ENCODE results near the gene ACAA1. TPM values are rescaled to one million over a fixed set of nuclear protein-coding genes. Genes with fewer than 3 reads are reported as not detected.

Gene ACAA1
- total and polyA plus RNA-seq, 10 of the 15 experiments (the other 5 are each of a cell fraction or from before 2014, with no cell fraction given) = 5.7 to 85.4 (median 60.6) TPM

DNA sequence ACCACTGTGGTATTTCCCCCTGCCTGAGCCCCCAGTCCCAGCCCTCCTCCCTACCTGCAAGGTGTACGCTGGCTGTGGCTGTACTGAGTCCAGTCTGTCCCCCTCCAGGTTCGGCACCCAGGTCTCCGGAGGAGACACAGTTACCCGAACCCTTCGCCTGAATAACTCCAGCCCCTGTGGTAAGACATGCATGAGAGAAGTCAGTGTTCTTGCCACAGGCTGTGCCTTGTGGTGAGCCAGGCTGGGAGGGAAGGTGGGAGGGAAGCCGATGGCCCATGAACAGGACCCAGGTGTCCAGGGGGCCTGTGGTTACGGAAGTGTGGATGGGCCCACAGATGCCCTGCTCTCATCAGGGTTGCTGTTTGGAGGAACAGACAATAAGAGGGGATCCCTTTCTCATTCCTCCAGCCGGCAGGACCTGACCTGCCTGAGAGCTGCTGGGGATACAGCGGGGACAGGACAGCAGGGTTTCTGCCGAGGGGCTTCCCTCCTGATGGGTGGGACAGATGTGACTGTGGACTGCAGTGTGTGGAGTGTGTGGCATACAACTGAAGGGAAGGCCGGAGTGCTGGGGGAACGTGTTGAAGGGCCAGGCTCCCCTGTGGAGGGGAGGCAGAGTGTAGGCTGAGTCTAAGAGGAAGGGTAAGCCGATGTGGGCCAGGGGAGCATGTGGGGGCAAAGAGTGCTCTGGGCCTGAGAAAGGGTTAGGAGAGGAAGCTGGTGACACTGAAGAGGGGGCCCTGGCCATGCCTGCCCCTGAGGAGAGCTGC lies 21.9 kb downstream of the ACAA1 start (continued):
- no peak for TF ChIP-seq ZZZ3 (IDR thresholded peaks at IDR 0.05; ENCODE audit: control insufficient read depth, insufficient read length, low read depth)
- no peak for TF ChIP-seq HCFC1 (IDR thresholded peaks at IDR 0.05; ENCODE audit: low read length)
- no peak for TF ChIP-seq BRCA1 (IDR thresholded peaks at IDR 0.05; ENCODE audit: low read depth, low read length)

DNA sequence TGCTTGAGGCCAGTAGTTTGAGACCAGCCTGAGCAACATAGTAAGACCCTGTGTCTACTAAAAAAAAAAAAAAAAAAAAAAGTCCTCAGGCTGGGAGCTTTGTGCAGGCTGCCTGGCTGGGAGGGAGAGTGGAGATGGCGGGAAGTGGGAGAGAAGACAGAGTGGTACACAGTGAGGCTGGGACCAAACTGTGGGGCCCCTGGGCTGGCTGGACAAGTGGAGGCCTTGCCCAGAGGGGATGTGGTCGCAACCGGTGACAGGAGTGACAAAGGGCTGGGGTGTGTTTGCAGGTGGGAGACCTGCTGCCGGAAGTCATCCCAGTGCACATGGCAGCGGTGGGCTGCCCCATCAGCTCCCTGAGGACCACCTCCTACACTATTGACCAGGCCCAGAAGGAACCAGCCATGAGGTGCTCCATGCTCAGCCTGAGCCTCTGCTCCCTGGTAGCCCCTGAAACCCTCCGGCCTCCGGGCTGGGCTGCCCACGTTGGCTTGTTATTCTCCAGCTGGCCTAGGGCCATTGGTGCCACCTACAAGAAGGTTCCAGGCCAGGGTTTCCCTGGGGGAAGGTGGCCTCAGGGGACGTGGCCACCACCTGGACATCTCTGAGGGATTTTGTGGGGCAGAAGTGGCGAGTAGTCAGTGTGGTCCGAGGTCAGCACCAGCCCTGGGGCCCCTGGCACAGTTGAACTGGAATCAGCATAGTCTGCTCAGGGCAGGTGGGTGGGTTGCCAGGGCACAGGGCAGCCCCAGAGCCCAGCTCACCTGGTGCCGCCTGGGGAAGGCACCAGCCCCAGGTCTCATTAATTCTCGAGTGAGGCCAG lies 22.7 kb downstream of the ACAA1 start:
- POLR2A ChIA-PET = interaction anchor here (0.6 to 0.8 kb wide), 2 partner anchors 23 to 168 kb away, joined by 3 to 5 read pairs; partner anchors contain the start of genes ACAA1 and SLC22A14
- Histone ChIP-seq H3K9ac (ENCODE audit: control insufficient read depth, insufficient read depth, low read length) (no peak overlapping the region), H3K27ac (ENCODE audit: control insufficient read depth, insufficient read depth) (no peak overlapping the region), H3K4me1 (ENCODE audit: control insufficient read depth, insufficient read depth, low read length) (peaks cover 6% of the 10 kb centered on the region; the same call in 1 of the 2 replicates), H4K20me1 (ENCODE audit: control insufficient read depth, insufficient read depth) (no peaks in the 10 kb centered on the region), H3K36me3 (ENCODE audit: control insufficient read depth in 2 of 2, insufficient read depth in 2 of 2, low read length in 1 of 2) (no peaks in the 10 kb centered on the region; a peak in 1 of 4 replicates), H3K9me3 (replicated peaks; ENCODE audit: control insufficient read depth, insufficient read depth, low read length) (no peaks in the 10 kb centered on the region), H3K79me2 (ENCODE audit: control insufficient read depth, insufficient read depth, low read length) (no peaks in the 10 kb centered on the region), H2AFZ (ENCODE audit: control insufficient read depth, low read depth, low read length) (no peak overlapping the region), H3K4me2 (ENCODE audit: control insufficient read depth, insufficient read depth) (no peak overlapping the region), H3K27me3 (replicated peaks in 1 of 2; ENCODE audit: control insufficient read depth in 2 of 2, insufficient read depth in 2 of 2, low read length in 1 of 2) (no peaks in the 10 kb centered on the region; a peak in 1 of 4 replicates), H3K4me3 (no peak overlapping the region)
- no TSS peak for BruUV-seq (replicated peaks)
- 48% methylated on average over 13 of the region's 13 CpGs for WGBS (ENCODE audit: insufficient coverage, insufficient replicate concordance, low lambda C conversion rate, missing lambda C conversion rate)
- DNase-seq (ENCODE audit: low read depth, low spot score) (no peak), ATAC-seq (no peak), FAIRE-seq (no peak)
- intact Hi-C loops (cut with micrococcal nuclease; ENCODE audit: unreplicated experiment) = no loop called here
- RAD21 ChIA-PET (ENCODE audit: unreplicated experiment) = no interaction called here
- CTCF ChIA-PET = no interaction called here
- in situ Hi-C loops (cut with MboI) = no loop called here
- SMC1A ChIA-PET (ENCODE audit: uncharacterized antibody, unreplicated experiment) = no interaction called here
- TF ChIP-seq KLF5 (IDR thresholded peaks at IDR 0.05; ENCODE audit: partially characterized antibody) (no peak), IKZF1 (conservative IDR thresholded peaks at IDR 0.05) (no peak), NFYA (IDR thresholded peaks at IDR 0.05; ENCODE audit: borderline replicate concordance, low read depth, low read length) (no peak), HDAC6 (IDR thresholded peaks at IDR 0.05; ENCODE audit: unreplicated experiment) (no peak), CHD2 (IDR thresholded peaks at IDR 0.05; ENCODE audit: borderline replicate concordance, low read depth, low read length) (no peak), NFIC (IDR thresholded peaks at IDR 0.05; ENCODE audit: low read depth, low read length) (no peak), SUZ12 (IDR thresholded peaks at IDR 0.05; ENCODE audit: unreplicated experiment) (no peak), HDGF (IDR thresholded peaks at IDR 0.05) (no peak), SMAD5 (IDR thresholded peaks at IDR 0.05; ENCODE audit: low read depth) (no peak), KAT2A (conservative IDR thresholded peaks at IDR 0.05; ENCODE audit: control insufficient read depth, low read depth, low read length) (no peak), NRF1 (conservative IDR thresholded peaks at IDR 0.05; ENCODE audit: low read depth, low read length) (no peak)
- TF ChIP-seq, protein P1, sequence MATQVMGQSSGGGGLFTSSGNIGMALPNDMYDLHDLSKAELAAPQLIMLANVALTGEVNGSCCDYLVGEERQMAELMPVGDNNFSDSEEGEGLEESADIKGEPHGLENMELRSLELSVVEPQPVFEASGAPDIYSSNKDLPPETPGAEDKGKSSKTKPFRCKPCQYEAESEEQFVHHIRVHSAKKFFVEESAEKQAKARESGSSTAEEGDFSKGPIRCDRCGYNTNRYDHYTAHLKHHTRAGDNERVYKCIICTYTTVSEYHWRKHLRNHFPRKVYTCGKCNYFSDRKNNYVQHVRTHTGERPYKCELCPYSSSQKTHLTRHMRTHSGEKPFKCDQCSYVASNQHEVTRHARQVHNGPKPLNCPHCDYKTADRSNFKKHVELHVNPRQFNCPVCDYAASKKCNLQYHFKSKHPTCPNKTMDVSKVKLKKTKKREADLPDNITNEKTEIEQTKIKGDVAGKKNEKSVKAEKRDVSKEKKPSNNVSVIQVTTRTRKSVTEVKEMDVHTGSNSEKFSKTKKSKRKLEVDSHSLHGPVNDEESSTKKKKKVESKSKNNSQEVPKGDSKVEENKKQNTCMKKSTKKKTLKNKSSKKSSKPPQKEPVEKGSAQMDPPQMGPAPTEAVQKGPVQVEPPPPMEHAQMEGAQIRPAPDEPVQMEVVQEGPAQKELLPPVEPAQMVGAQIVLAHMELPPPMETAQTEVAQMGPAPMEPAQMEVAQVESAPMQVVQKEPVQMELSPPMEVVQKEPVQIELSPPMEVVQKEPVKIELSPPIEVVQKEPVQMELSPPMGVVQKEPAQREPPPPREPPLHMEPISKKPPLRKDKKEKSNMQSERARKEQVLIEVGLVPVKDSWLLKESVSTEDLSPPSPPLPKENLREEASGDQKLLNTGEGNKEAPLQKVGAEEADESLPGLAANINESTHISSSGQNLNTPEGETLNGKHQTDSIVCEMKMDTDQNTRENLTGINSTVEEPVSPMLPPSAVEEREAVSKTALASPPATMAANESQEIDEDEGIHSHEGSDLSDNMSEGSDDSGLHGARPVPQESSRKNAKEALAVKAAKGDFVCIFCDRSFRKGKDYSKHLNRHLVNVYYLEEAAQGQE (IDR thresholded peaks at IDR 0.05; ENCODE audit: low read depth, low read length) = no peak
- TF ChIP-seq, protein P2, sequence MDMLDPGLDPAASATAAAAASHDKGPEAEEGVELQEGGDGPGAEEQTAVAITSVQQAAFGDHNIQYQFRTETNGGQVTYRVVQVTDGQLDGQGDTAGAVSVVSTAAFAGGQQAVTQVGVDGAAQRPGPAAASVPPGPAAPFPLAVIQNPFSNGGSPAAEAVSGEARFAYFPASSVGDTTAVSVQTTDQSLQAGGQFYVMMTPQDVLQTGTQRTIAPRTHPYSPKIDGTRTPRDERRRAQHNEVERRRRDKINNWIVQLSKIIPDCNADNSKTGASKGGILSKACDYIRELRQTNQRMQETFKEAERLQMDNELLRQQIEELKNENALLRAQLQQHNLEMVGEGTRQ (IDR thresholded peaks at IDR 0.05; ENCODE audit: borderline replicate concordance, low read depth, low read length) = no peak
- TF ChIP-seq, protein P3, sequence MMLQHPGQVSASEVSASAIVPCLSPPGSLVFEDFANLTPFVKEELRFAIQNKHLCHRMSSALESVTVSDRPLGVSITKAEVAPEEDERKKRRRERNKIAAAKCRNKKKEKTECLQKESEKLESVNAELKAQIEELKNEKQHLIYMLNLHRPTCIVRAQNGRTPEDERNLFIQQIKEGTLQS (IDR thresholded peaks at IDR 0.05; ENCODE audit: borderline replicate concordance, extremely low read depth, low read depth, low read length) = no peak

All from GM12878 (cell line).